Left ventricle myocardium inferior (tissue), 1 donor: ENCODE results near the gene MTCH1. TPM values are rescaled to one million over a fixed set of nuclear protein-coding genes. Genes with fewer than 3 reads are reported as not detected.

Source experiments
- DNase-seq: peaks from one replicate; pipeline ENCODE4 v3.0.0-alpha.2; 2020
- H3K27ac ChIP-seq: fragments of 200-600 bp; replicated peaks from 2 replicates; pipeline ENCODE4 v1.8.0; 2021
- H3K27me3 ChIP-seq: fragments of 200-600 bp; 2 replicates; pipeline ENCODE4 v1.8.0; 2021; ENCODE audit warnings: low read depth
- H3K36me3 ChIP-seq: fragments of 200-600 bp; 2 replicates; pipeline ENCODE4 v1.8.0; 2021
- H3K4me1 ChIP-seq: fragments of 200-600 bp; 2 replicates; pipeline ENCODE4 v1.8.0; 2021
- H3K4me3 ChIP-seq: fragments of 200-600 bp; 2 replicates; pipeline ENCODE4 v1.8.0; 2021; ENCODE audit warnings: mild to moderate bottlenecking, moderate library complexity
- H3K9me3 ChIP-seq: fragments of 200-600 bp; replicated peaks from 2 replicates; pipeline ENCODE4 v1.8.0; 2021
- CTCF ChIP-seq: fragments of 200-600 bp; IDR thresholded peaks from 2 replicates; pipeline ENCODE4 v1.8.0; 2021; ENCODE audit warnings: antibody characterized with exemption, mild to moderate bottlenecking, borderline replicate concordance
- intact Hi-C: fragments of 100-400 bp; cut with micrococcal nuclease; formaldehyde crosslinking; loops from one replicate; pipeline ENCODE4 v1.11.0; 2022
- total RNA-seq: library from RNA; stranded (reverse); fragmentation: NEBNext Ultra II Directional; extraction: Animal tissue kit (Norgen Biotek cat#: 25700); gene quantifications from one replicate; pipeline ENCODE4 v1.2.1, GENCODE V29; 2021
- donor health status: DM: no; HTN: yes; CAD: no; lungs with severe emphysema.

MTCH1 gene
- total RNA-seq, 1 donor from 2014 or later = 162 TPM

- DNase-seq = peak; percentile 70
- no peaks in the 10 kb centered on the region for H3K4me1 ChIP-seq
- H3K27me3 ChIP-seq = no peaks in the 10 kb centered on the region
- intact Hi-C loops = no loop called here
- H3K4me3 ChIP-seq = no peak overlapping the region
- H3K36me3 ChIP-seq = no peaks in the 10 kb centered on the region
- H3K9me3 ChIP-seq = peaks cover 6% of the 10 kb centered on the region
- no peak overlapping the region for H3K27ac ChIP-seq
- TF ChIP-seq CTCF = peak; percentile 85
Observed at GRCh38 chr6:37029249-37029971, 43.4 kb upstream of the MTCH1 start.

GRCh38 chr6:37027811-37028469 is 41.9 kb upstream of the MTCH1 start:
- H3K4me3 ChIP-seq = no peak overlapping the region
- H3K27ac ChIP-seq = no peak overlapping the region
- no peak for DNase-seq
- intact Hi-C loops = no loop called here
- H3K27me3 ChIP-seq = no peaks in the 10 kb centered on the region
- no peaks in the 10 kb centered on the region for H3K4me1 ChIP-seq
- H3K36me3 ChIP-seq = no peaks in the 10 kb centered on the region
- H3K9me3 ChIP-seq = peaks cover 6% of the 10 kb centered on the region
- no peak for TF ChIP-seq CTCF

GRCh38 chr6:37027036-37027720 is 41.2 kb upstream of the MTCH1 start:
- no peak overlapping the region for H3K27ac ChIP-seq
- no peak overlapping the region for H3K4me3 ChIP-seq
- peaks cover 6% of the 10 kb centered on the region for H3K9me3 ChIP-seq
- no peaks in the 10 kb centered on the region for H3K27me3 ChIP-seq
- no peak for TF ChIP-seq CTCF
- no peak for DNase-seq
- no peaks in the 10 kb centered on the region for H3K36me3 ChIP-seq
- intact Hi-C loops = no loop called here
- no peaks in the 10 kb centered on the region for H3K4me1 ChIP-seq

GRCh38 chr6:37025621-37026466 is 39.8 kb upstream of the MTCH1 start:
- Histone ChIP-seq H3K27me3 (no peaks in the 10 kb centered on the region), H3K27ac (no peak overlapping the region), H3K4me3 (no peak overlapping the region), H3K9me3 (peaks cover 5% of the 10 kb centered on the region), H3K36me3 (no peaks in the 10 kb centered on the region), H3K4me1 (no peaks in the 10 kb centered on the region)
- no peak for TF ChIP-seq CTCF
- intact Hi-C loops = no loop called here
- no peak for DNase-seq

- TF ChIP-seq CTCF = no peak
- Histone ChIP-seq H3K27ac (no peak overlapping the region), H3K9me3 (no peaks in the 10 kb centered on the region), H3K36me3 (no peaks in the 10 kb centered on the region), H3K4me3 (no peak overlapping the region), H3K4me1 (no peaks in the 10 kb centered on the region), H3K27me3 (no peaks in the 10 kb centered on the region)
- no peak for DNase-seq
- intact Hi-C loops = no loop called here
Observed at GRCh38 chr6:37024656-37025337, 38.8 kb upstream of the MTCH1 start.
